Lower leg skin (tissue), 4 donors: Measurements from ENCODE around the gene ADCY10. TPM values are rescaled to one million over a fixed set of nuclear protein-coding genes. Genes with fewer than 3 reads are reported as not detected.
"Not testable (repeated sequence)": the region's sequence is repeated elsewhere in the genome, so short reads cannot be mapped to it uniquely, and the experiment has no call there.

Source experiments
- DNase-seq, 2 donors: peaks; one replicate each; pipeline ENCODE4 v3.0.0-alpha.2; 2019; ENCODE audit warnings: low spot score in 2 of 2
- H3K4me3 ChIP-seq: fragments of 200-600 bp; sonication (generic); 2 replicates; pipeline ENCODE4 v1.5.1; 2017; ENCODE audit warnings: mild to moderate bottlenecking, low read depth; ENCODE audit not compliant: poor library complexity, severe bottlenecking
- POLR2A ChIP-seq, 2 donors: fragments of 450-650 bp; IDR thresholded peaks; one replicate each; pipeline ENCODE4 v1.6.1; 2016 to 2017; ENCODE audit warnings: antibody characterized with exemption in 2 of 2, mild to moderate bottlenecking in 1 of 2, moderate library complexity in 1 of 2
- WGBS, 2 donors: methylation state at CpG; one replicate each; pipeline ENCODE4 v1.1.5; 2018; 5-methylcytosine and 5-hydroxymethylcytosine counted together
- intact Hi-C: fragments of 100-400 bp; cut with DNase I; formaldehyde crosslinking; loops from one replicate; pipeline ENCODE4 v1.15.0; 2023; ENCODE audit warnings: low total_unique reads
- total RNA-seq, 4 donors: library from RNA; depleted of rRNA; stranded (reverse); fragments of >200 nt; gene quantifications; one replicate each; pipeline ENCODE4 v1.1.0, GENCODE V29; 2016
- TF ChIP-seq, protein P1 (sequence below), 3 donors: fragments of 450-650 bp; IDR thresholded peaks; one replicate each; pipeline ENCODE4 v1.5.1; 2016; ENCODE audit warnings: antibody characterized with exemption in 3 of 3, mild to moderate bottlenecking in 3 of 3, moderate library complexity in 2 of 3

Gene ADCY10
- total RNA-seq, 4 donors from 2014 or later: 0.07 to 0.10 TPM; not detected in 2

DNA sequence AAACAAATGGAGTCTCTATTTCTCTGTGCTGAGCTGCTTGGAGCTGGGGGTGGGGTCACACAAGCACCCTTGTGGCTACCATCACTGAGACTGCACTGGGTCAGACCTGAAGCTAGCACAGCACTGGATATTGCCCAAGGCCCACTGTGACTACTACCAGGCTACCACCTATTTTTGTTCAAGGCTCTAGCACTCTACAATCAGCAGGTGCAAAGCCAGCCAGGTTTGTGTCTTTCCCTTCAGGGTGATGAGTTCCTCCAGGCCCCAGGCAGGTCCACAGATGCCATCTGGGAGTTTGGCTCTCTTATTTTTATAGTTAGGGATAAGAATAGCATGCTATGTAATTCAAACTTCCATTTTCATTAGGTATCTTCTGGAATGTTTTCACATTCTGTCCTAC, 23.5 kb downstream of the ADCY10 start:
- no peak for DNase-seq
- intact Hi-C loops: no loop called here
- no peak overlapping the region for H3K4me3 ChIP-seq
- TF ChIP-seq, protein P1, sequence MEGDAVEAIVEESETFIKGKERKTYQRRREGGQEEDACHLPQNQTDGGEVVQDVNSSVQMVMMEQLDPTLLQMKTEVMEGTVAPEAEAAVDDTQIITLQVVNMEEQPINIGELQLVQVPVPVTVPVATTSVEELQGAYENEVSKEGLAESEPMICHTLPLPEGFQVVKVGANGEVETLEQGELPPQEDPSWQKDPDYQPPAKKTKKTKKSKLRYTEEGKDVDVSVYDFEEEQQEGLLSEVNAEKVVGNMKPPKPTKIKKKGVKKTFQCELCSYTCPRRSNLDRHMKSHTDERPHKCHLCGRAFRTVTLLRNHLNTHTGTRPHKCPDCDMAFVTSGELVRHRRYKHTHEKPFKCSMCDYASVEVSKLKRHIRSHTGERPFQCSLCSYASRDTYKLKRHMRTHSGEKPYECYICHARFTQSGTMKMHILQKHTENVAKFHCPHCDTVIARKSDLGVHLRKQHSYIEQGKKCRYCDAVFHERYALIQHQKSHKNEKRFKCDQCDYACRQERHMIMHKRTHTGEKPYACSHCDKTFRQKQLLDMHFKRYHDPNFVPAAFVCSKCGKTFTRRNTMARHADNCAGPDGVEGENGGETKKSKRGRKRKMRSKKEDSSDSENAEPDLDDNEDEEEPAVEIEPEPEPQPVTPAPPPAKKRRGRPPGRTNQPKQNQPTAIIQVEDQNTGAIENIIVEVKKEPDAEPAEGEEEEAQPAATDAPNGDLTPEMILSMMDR (IDR thresholded peaks at IDR 0.05): no peak
- no peak for TF ChIP-seq POLR2A (IDR thresholded peaks at IDR 0.05)

DNA sequence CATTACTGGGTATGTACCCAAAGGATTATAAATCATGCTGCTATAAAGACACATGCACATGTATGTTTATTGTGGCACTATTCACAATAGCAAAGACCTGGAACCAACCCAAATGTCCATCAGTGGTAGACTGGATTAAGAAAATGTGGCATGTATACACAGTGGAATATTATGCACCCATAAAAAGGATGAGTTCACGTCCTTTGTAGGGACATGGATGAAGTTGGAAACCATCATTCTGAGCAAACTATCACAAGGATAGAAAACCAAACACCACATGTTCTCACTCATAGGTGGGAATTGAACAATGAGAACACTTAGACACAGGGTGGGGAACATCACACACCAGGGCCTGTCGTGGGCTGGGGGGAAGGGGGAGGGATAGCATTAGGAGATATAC, 26.7 kb downstream of the ADCY10 start:
- intact Hi-C loops, H3K4me3 ChIP-seq, DNase-seq: not testable (repeated sequence)
- WGBS, 2 donors: 91 to 98% methylated on average over 2 of the region's 2 CpGs

DNA sequence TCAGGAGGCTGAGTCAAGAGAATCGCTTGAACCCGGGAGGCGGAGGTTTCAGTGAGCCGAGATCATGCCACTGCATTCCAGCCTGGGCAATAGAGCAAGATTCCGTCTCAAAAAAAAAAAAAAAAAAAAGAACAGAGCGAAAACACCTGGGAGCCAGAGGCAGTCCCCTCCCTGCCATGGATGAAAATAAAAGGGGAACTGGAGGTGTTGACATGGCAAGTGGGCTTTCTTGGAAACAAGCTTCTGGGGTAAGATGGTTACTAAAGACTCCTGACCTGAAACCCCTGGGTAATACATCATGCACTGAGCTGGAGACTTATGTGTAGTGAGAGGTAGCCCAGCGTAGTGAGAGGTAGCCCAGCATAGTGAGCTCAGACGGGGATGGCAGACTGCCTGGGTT, 31.6 kb downstream of the ADCY10 start:
- intact Hi-C loops: no loop called here
- TF ChIP-seq, protein P1 (IDR thresholded peaks at IDR 0.05): no peak
- no peak for TF ChIP-seq POLR2A (IDR thresholded peaks at IDR 0.05)
- no peak overlapping the region for H3K4me3 ChIP-seq
- no peak for DNase-seq
- WGBS, 2 donors: 80 to 92% methylated on average over 8 of the region's 8 CpGs

DNA sequence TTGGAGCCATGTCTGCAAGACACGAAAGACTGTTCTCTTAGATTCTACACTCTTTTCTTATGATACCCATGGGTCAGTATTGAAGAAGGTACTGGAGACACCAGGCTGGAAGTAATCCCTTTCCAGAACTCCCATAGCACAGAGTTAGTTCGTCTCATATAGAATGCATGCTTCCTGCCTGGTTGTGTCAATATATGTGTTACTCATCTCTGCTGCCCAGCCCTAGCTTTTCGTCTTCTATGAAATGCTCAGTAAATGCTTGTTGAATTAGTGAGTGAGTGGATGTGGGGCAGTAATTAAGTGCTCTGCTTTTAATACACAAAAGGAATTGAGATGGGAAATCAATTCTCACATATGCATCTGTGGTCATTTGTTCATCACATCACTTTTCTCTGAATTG, 32.1 kb downstream of the ADCY10 start:
- intact Hi-C loops: no loop called here
- WGBS, 2 donors: 90 to 91% methylated on average over 3 of the region's 3 CpGs
- no peak overlapping the region for H3K4me3 ChIP-seq
- no peak for TF ChIP-seq POLR2A (IDR thresholded peaks at IDR 0.05)
- TF ChIP-seq, protein P1 (IDR thresholded peaks at IDR 0.05): no peak
- DNase-seq: no peak

DNA sequence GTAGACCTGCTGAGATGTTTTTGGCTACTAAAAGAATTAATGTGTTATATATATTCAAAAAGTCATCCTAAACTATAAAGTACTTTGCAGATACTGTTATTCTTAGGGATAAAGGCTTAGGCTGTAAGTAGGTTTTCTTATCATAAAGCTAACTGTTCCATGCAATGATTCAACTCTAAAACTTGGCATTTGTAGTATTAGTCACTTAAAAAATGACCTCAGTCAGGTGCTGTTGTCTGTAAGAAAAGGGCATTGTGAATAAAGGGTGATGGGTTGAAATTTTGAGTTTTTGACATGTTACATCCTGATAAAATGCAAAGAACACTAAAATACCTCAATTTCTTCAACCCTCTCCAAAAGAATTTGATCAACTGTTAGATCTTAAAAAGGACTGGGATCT, 32.9 kb downstream of the ADCY10 start:
- DNase-seq: no peak
- TF ChIP-seq, protein P1 (IDR thresholded peaks at IDR 0.05): no peak
- TF ChIP-seq POLR2A (IDR thresholded peaks at IDR 0.05): no peak
- no peak overlapping the region for H3K4me3 ChIP-seq
- intact Hi-C loops: no loop called here

DNA sequence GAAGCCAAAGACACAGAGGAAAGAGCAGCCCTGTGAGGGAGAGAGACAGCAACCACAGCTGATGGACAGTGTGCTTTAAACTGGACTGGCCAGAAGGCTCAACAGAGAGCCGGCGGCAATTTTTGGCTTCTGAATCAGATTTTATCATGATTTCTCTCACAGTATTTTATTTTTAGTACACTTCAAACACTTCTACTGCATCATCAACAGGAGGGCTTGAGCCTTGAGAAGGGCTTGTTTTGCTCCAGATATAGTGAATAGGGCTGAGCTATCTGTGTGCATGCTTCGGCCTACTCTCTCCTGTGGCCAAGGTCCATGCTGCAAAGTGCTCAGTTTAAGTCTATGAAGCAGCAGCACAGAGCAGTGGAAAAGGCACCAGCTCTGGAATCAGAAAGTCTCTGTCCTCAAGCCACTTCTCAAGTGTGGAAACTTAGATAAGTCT, 33.3 kb downstream of the ADCY10 start:
- DNase-seq: no peak
- no peak for TF ChIP-seq POLR2A (IDR thresholded peaks at IDR 0.05)
- TF ChIP-seq, protein P1 (IDR thresholded peaks at IDR 0.05): no peak
- no peak overlapping the region for H3K4me3 ChIP-seq
- intact Hi-C loops: no loop called here
- WGBS, 2 donors: 91 to 93% methylated on average over 3 of the region's 3 CpGs
